ENCODE measurements around the gene GALNT11. TPM values are rescaled to one million over a fixed set of nuclear protein-coding genes. Genes with fewer than 3 reads are reported as not detected.
A peak's percentile ranks its signal among the peaks of the same experiment; 100 is the strongest.

GALNT11 gene
- total and polyA plus RNA-seq, 2 experiments from 2014 or later: 41.6 to 49.4 TPM

GRCh38 chr7:152006336-152006735 lies 19.1 kb upstream of the GALNT11 start:
- no peak overlapping the region for H3K27ac ChIP-seq
- no peak for TF ChIP-seq CTCF (IDR thresholded peaks at IDR 0.05; ENCODE audit: low read depth, low read length)
- no peaks in the 10 kb centered on the region for H3K4me1 ChIP-seq (ENCODE audit: low read depth)
- peaks cover 5% of the 10 kb centered on the region for H3K27me3 ChIP-seq
- H3K4me3 ChIP-seq: no peak overlapping the region
- H3K36me3 ChIP-seq: no peaks in the 10 kb centered on the region
- DNase-seq (ENCODE audit: low read depth in 1 of 2, low spot score in 1 of 2): peak in 1 of 2 donors; percentile 45
- H3K9me3 ChIP-seq (ENCODE audit: low read depth): no peaks in the 10 kb centered on the region

- Histone ChIP-seq H3K4me1 (ENCODE audit: low read depth) (no peaks in the 10 kb centered on the region), H3K4me3 (no peak overlapping the region), H3K27me3 (peaks cover 5% of the 10 kb centered on the region), H3K36me3 (no peaks in the 10 kb centered on the region), H3K27ac (no peak overlapping the region), H3K9me3 (ENCODE audit: low read depth) (no peaks in the 10 kb centered on the region)
- no peak for TF ChIP-seq CTCF (IDR thresholded peaks at IDR 0.05; ENCODE audit: low read depth, low read length)
- DNase-seq (ENCODE audit: low read depth in 1 of 2, low spot score in 1 of 2): no peak
These were observed 13.6 kb upstream of the GALNT11 start for GRCh38 chr7:152011860-152012259.

- Histone ChIP-seq H3K9me3 (ENCODE audit: low read depth) (no peaks in the 10 kb centered on the region), H3K27me3 (peaks cover 5% of the 10 kb centered on the region), H3K4me3 (no peak overlapping the region), H3K27ac (no peak overlapping the region), H3K4me1 (ENCODE audit: low read depth) (no peaks in the 10 kb centered on the region), H3K36me3 (no peaks in the 10 kb centered on the region)
- no peak for TF ChIP-seq CTCF (IDR thresholded peaks at IDR 0.05; ENCODE audit: low read depth, low read length)
- DNase-seq (ENCODE audit: low read depth in 1 of 2, low spot score in 1 of 2): no peak
These were observed 12.2 kb upstream of the GALNT11 start for GRCh38 chr7:152013230-152013629.

- TF ChIP-seq CTCF (IDR thresholded peaks at IDR 0.05; ENCODE audit: low read depth, low read length): no peak
- no peaks in the 10 kb centered on the region for H3K9me3 ChIP-seq (ENCODE audit: low read depth)
- no peaks in the 10 kb centered on the region for H3K36me3 ChIP-seq
- H3K4me3 ChIP-seq: no peak overlapping the region
- DNase-seq (ENCODE audit: low read depth in 1 of 2, low spot score in 1 of 2): no peak
- no peaks in the 10 kb centered on the region for H3K4me1 ChIP-seq (ENCODE audit: low read depth)
- no peak overlapping the region for H3K27ac ChIP-seq
- peaks cover 1% of the 10 kb centered on the region for H3K27me3 ChIP-seq
These were observed 11.5 kb upstream of the GALNT11 start for GRCh38 chr7:152013974-152014373.

GRCh38 chr7:152014722-152015121 lies 10.8 kb upstream of the GALNT11 start:
- Histone ChIP-seq H3K9me3 (ENCODE audit: low read depth) (no peaks in the 10 kb centered on the region), H3K4me1 (ENCODE audit: low read depth) (no peaks in the 10 kb centered on the region), H3K27ac (no peak overlapping the region), H3K27me3 (no peaks in the 10 kb centered on the region), H3K36me3 (no peaks in the 10 kb centered on the region), H3K4me3 (no peak overlapping the region)
- DNase-seq (ENCODE audit: low read depth in 1 of 2, low spot score in 1 of 2): no peak
- no peak for TF ChIP-seq CTCF (IDR thresholded peaks at IDR 0.05; ENCODE audit: low read depth, low read length)

- Histone ChIP-seq H3K4me3 (no peak overlapping the region), H3K4me1 (ENCODE audit: low read depth) (no peaks in the 10 kb centered on the region), H3K36me3 (no peaks in the 10 kb centered on the region), H3K9me3 (ENCODE audit: low read depth) (no peaks in the 10 kb centered on the region), H3K27ac (no peak overlapping the region), H3K27me3 (no peaks in the 10 kb centered on the region)
- no peak for DNase-seq (ENCODE audit: low read depth in 1 of 2, low spot score in 1 of 2)
- no peak for TF ChIP-seq CTCF (IDR thresholded peaks at IDR 0.05; ENCODE audit: low read depth, low read length)
These were observed 9.9 kb upstream of the GALNT11 start for GRCh38 chr7:152015600-152015999.
